Right cardiac atrium (tissue), 5 donors: ENCODE data around the gene CCDC157. TPM values are rescaled to one million over a fixed set of nuclear protein-coding genes. Genes with fewer than 3 reads are reported as not detected.
A peak's percentile ranks its signal among the peaks of the same experiment; 100 is the strongest.

Experiments
- ATAC-seq, 2 donors: fragments of 200-7000 bp; cut with Tn5 transposase; one replicate each; pipeline versions ENCODE4 v1.8.0 to v1.9.1; 2020; ENCODE audit warnings: moderate library complexity in 2 of 2, mild to moderate bottlenecking in 1 of 2
- DNase-seq, 3 donors: peaks; one replicate each; pipeline ENCODE4 v3.0.0-alpha.2; 2020
- H3K27ac ChIP-seq: one replicate; pipeline ENCODE4 v1.5.1; 2013; ENCODE audit warnings: mild to moderate bottlenecking, low read length, control low read depth, moderate library complexity
- H3K27me3 ChIP-seq: one replicate; pipeline ENCODE4 v1.6.1; 2013; ENCODE audit not compliant: control insufficient read depth, insufficient read depth
- H3K4me1 ChIP-seq: one replicate; pipeline ENCODE4 v1.6.1; 2013; ENCODE audit warnings: low read length; ENCODE audit not compliant: control insufficient read depth, insufficient read depth
- H3K4me3 ChIP-seq: one replicate; pipeline ENCODE4 v1.5.1; 2013; ENCODE audit warnings: low read length, control low read depth
- H3K9me3 ChIP-seq: one replicate; pipeline ENCODE4 v1.6.1; 2013; ENCODE audit warnings: low read length; ENCODE audit not compliant: control insufficient read depth
- WGBS: extraction: QIAGEN DNeasy Blood & Tissue Kit; methylation state at CpG from one replicate; pipeline ENCODE4 v1.1.7; 2013; 5-methylcytosine and 5-hydroxymethylcytosine counted together
- intact Hi-C, 4 donors: fragments of 100-400 bp; cut with DNase I; formaldehyde crosslinking; loops; one replicate each; pipeline versions ENCODE4 v1.11.0 to v1.14.0; 2022 to 2023
- polyA plus RNA-seq: library from polyadenylated mRNA; stranded (reverse); fragments of 200-250 nt; gene quantifications from one replicate; pipeline ENCODE4 v1.2.3, GENCODE V29; 2013
- total RNA-seq, 4 donors: library from RNA; stranded (reverse); fragmentation: NEBNext Ultra II Directional; extraction: Animal tissue kit (Norgen Biotek cat#: 25700); gene quantifications; one replicate each; pipeline ENCODE4 v1.2.1, GENCODE V29; 2021
- donor health status: healthy with polysubstance abuse.
- donor health status: DM: no; HTN: yes; CAD: no.
- donor health status: DM: no; HTN: no; CAD: no.
- donor health status: DM: no; HTN: yes; CAD: no; lungs with severe emphysema.
- donor health status: DM: yes; HTN: yes; CAD: no.

The CCDC157 gene
- total and polyA plus RNA-seq, 5 donors, result 0.47 to 2.1 (median 1.3) TPM

GRCh38 chr22:30326706-30327362 lies 30.0 kb upstream of the CCDC157 start, which contains the start of gene TBC1D10A:
Gene TBC1D10A, minus strand, starts transcription at chr22:30326941. Its CDS starts 60 bp downstream, at chr22:30326881.
- peaks cover 9% of the 10 kb centered on the region for H3K4me1 ChIP-seq
- peak within 1 kb of the TSS; percentile 78 for H3K27ac ChIP-seq
- DNase-seq (peak; percentile 90 to 97 (median 96)), ATAC-seq (peak; percentile 95 to 96)
- peak within 1 kb of the TSS; percentile 85 for H3K4me3 ChIP-seq
- no peaks in the 10 kb centered on the region for H3K9me3 ChIP-seq
- intact Hi-C loops, result loop anchor here in 1 of 4 donors (5.0 kb wide), 1 partner anchor 40 kb away; the partner anchor contains the start of gene CASTOR1
- H3K27me3 ChIP-seq, result no peaks in the 10 kb centered on the region
- WGBS, result 1% methylated on average over 69 of the region's 69 CpGs

GRCh38 chr22:30327864-30328345 lies 28.9 kb upstream of the CCDC157 start:
- H3K9me3 ChIP-seq, result no peaks in the 10 kb centered on the region
- no peak for DNase-seq
- intact Hi-C loops, result loop anchor here in 1 of 4 donors (5.0 kb wide), 1 partner anchor 41 kb away; the partner anchor contains the start of gene CASTOR1
- no peak for ATAC-seq
- H3K4me1 ChIP-seq, result peaks cover 9% of the 10 kb centered on the region
- WGBS, result 80% methylated on average over 5 of the region's 5 CpGs
- no peak overlapping the region for H3K4me3 ChIP-seq
- H3K27ac ChIP-seq, result no peak overlapping the region
- no peaks in the 10 kb centered on the region for H3K27me3 ChIP-seq

- intact Hi-C loops, result loop anchor here in 1 of 4 donors (5.0 kb wide), 1 partner anchor 41 kb away; the partner anchor contains the start of gene CASTOR1
- Histone ChIP-seq H3K4me1 (peaks cover 9% of the 10 kb centered on the region), H3K27me3 (no peaks in the 10 kb centered on the region), H3K4me3 (no peak overlapping the region), H3K27ac (no peak overlapping the region), H3K9me3 (no peaks in the 10 kb centered on the region)
- WGBS, result 79% methylated on average over 3 of the region's 3 CpGs
- ATAC-seq (no peak), DNase-seq (no peak)
Measured at GRCh38 chr22:30328466-30329049, 28.2 kb upstream of the CCDC157 start.

- H3K27me3 ChIP-seq, result no peaks in the 10 kb centered on the region
- intact Hi-C loops, result loop anchor here in 1 of 4 donors (5.0 kb wide), 1 partner anchor 40 kb away; no protein-coding TSS in a partner anchor
- H3K9me3 ChIP-seq, result no peaks in the 10 kb centered on the region
- no peak for DNase-seq
- 76% methylated on average over 5 of the region's 5 CpGs for WGBS
- peaks cover 4% of the 10 kb centered on the region for H3K4me1 ChIP-seq
- ATAC-seq, result no peak
- no peak overlapping the region for H3K27ac ChIP-seq
- H3K4me3 ChIP-seq, result no peak overlapping the region
Measured at GRCh38 chr22:30332551-30332950, 24.3 kb upstream of the CCDC157 start.

GRCh38 chr22:30332994-30333706 lies 23.7 kb upstream of the CCDC157 start:
- Histone ChIP-seq H3K27ac (no peak overlapping the region), H3K9me3 (no peaks in the 10 kb centered on the region), H3K4me3 (no peak overlapping the region), H3K27me3 (no peaks in the 10 kb centered on the region), H3K4me1 (peaks cover 4% of the 10 kb centered on the region)
- DNase-seq (no peak), ATAC-seq (no peak)
- intact Hi-C loops, result loop anchor here in 1 of 4 donors (5.0 kb wide), 1 partner anchor 41 kb away; no protein-coding TSS in a partner anchor
- WGBS, result 81% methylated on average over 2 of the region's 2 CpGs

GRCh38 chr22:30333707-30334087 lies 23.1 kb upstream of the CCDC157 start:
- intact Hi-C loops, result loop anchor here in 1 of 4 donors (5.0 kb wide), 1 partner anchor 41 kb away; no protein-coding TSS in a partner anchor
- no peak for DNase-seq
- Histone ChIP-seq H3K27me3 (no peaks in the 10 kb centered on the region), H3K4me3 (no peak overlapping the region), H3K27ac (no peak overlapping the region), H3K4me1 (peaks cover 4% of the 10 kb centered on the region), H3K9me3 (no peaks in the 10 kb centered on the region)
- 88% methylated on average over 3 of the region's 3 CpGs for WGBS
- ATAC-seq, result no peak

- ATAC-seq (no peak), DNase-seq (no peak)
- H3K4me1 ChIP-seq, result peaks cover 4% of the 10 kb centered on the region
- no peaks in the 10 kb centered on the region for H3K9me3 ChIP-seq
- H3K27ac ChIP-seq, result no peak overlapping the region
- WGBS, result 92% methylated on average over 4 of the region's 4 CpGs
- H3K27me3 ChIP-seq, result no peaks in the 10 kb centered on the region
- no peak overlapping the region for H3K4me3 ChIP-seq
- intact Hi-C loops, result loop anchor here in 1 of 4 donors (5.0 kb wide), 1 partner anchor 42 kb away; no protein-coding TSS in a partner anchor
Measured at GRCh38 chr22:30334646-30335045, 22.2 kb upstream of the CCDC157 start.

- peaks cover 4% of the 10 kb centered on the region for H3K4me1 ChIP-seq
- H3K4me3 ChIP-seq, result no peak overlapping the region
- ATAC-seq, result no peak
- H3K27me3 ChIP-seq, result no peaks in the 10 kb centered on the region
- DNase-seq, result no peak
- WGBS, result 100% methylated on average over 1 of the region's 1 CpG
- no peak overlapping the region for H3K27ac ChIP-seq
- intact Hi-C loops, result no loop called here
- no peaks in the 10 kb centered on the region for H3K9me3 ChIP-seq
Measured at GRCh38 chr22:30335236-30335635, 21.6 kb upstream of the CCDC157 start.

GRCh38 chr22:30336752-30337460 lies 19.9 kb upstream of the CCDC157 start:
- WGBS, result 91% methylated on average over 4 of the region's 4 CpGs
- H3K27me3 ChIP-seq, result no peaks in the 10 kb centered on the region
- peak overlapping the region; percentile 32 for H3K27ac ChIP-seq
- H3K9me3 ChIP-seq, result no peaks in the 10 kb centered on the region
- peak; percentile 66 to 81 for ATAC-seq
- peaks cover 4% of the 10 kb centered on the region for H3K4me1 ChIP-seq
- peak; percentile 58 to 86 (median 85) for DNase-seq
- intact Hi-C loops, result no loop called here
- no peak overlapping the region for H3K4me3 ChIP-seq

GRCh38 chr22:30337461-30337778 lies 19.4 kb upstream of the CCDC157 start:
- Histone ChIP-seq H3K4me3 (no peak overlapping the region), H3K27ac (peak overlapping the region; percentile 66), H3K27me3 (no peaks in the 10 kb centered on the region), H3K9me3 (no peaks in the 10 kb centered on the region), H3K4me1 (peaks cover 4% of the 10 kb centered on the region)
- intact Hi-C loops, result no loop called here
- WGBS, result 73% methylated on average over 8 of the region's 8 CpGs
- ATAC-seq, result peak in 1 of 2 donors; percentile 1
- DNase-seq, result no peak
